GM23248 (cell line): ENCODE data around the gene TSPAN14. TPM values are rescaled to one million over a fixed set of nuclear protein-coding genes. Genes with fewer than 3 reads are reported as not detected.

Source experiments
- DNase-seq: peaks from one replicate; pipeline ENCODE4 v3.0.0-alpha.2; 2015
- H2AFZ ChIP-seq: fragments of 200-600 bp; sonication (generic); 2 replicates; pipeline ENCODE4 v1.6.1; 2016; ENCODE audit warnings: antibody characterized with exemption
- H3F3A ChIP-seq: fragments of 200-600 bp; sonication (generic); 2 replicates; pipeline ENCODE4 v1.6.1; 2016; ENCODE audit warnings: mild to moderate bottlenecking, antibody characterized with exemption, mixed run types; ENCODE audit not compliant: insufficient read depth
- H3K27ac ChIP-seq: fragments of 200-600 bp; sonication (generic); 2 replicates; pipeline ENCODE4 v1.5.1; 2016; ENCODE audit warnings: mild to moderate bottlenecking
- H3K27me3 ChIP-seq: fragments of 200-600 bp; sonication (generic); replicated peaks from 2 replicates; pipeline ENCODE4 v1.6.1; 2016; ENCODE audit warnings: mild to moderate bottlenecking; ENCODE audit not compliant: insufficient read depth
- H3K36me3 ChIP-seq: fragments of 200-600 bp; sonication (generic); 2 replicates; pipeline ENCODE4 v1.6.1; 2016; ENCODE audit warnings: low read depth, mild to moderate bottlenecking
- H3K4me1 ChIP-seq: fragments of 200-600 bp; sonication (generic); 2 replicates; pipeline ENCODE4 v1.6.1; 2016; ENCODE audit warnings: mild to moderate bottlenecking; ENCODE audit not compliant: insufficient read depth
- H3K4me2 ChIP-seq: fragments of 200-600 bp; sonication (generic); one replicate; pipeline ENCODE4 v1.6.1; 2016; ENCODE audit warnings: mild to moderate bottlenecking; ENCODE audit not compliant: unreplicated experiment
- H3K4me3 ChIP-seq: fragments of 200-600 bp; sonication (generic); 2 replicates; pipeline ENCODE4 v1.5.1; 2016; ENCODE audit warnings: mild to moderate bottlenecking
- H3K79me2 ChIP-seq: fragments of 200-600 bp; sonication (generic); 2 replicates; pipeline ENCODE4 v1.6.1; 2016; ENCODE audit warnings: mild to moderate bottlenecking; ENCODE audit not compliant: insufficient read depth
- H3K9ac ChIP-seq: fragments of 200-600 bp; sonication (generic); 2 replicates; pipeline ENCODE4 v1.6.1; 2016; ENCODE audit warnings: mild to moderate bottlenecking
- H3K9me2 ChIP-seq: fragments of 200-600 bp; sonication (generic); 2 replicates; pipeline ENCODE4 v1.6.1; 2016; ENCODE audit warnings: mixed run types, mild to moderate bottlenecking, moderate library complexity; ENCODE audit not compliant: insufficient read depth
- H3K9me3 ChIP-seq: fragments of 200-600 bp; sonication (generic); one replicate; pipeline ENCODE4 v1.6.1; 2017; ENCODE audit warnings: low read depth
- H4K20me1 ChIP-seq: fragments of 200-600 bp; sonication (generic); 2 replicates; pipeline ENCODE4 v1.6.0; 2016; ENCODE audit not compliant: insufficient read depth
- EZH2 ChIP-seq: fragments of 200-600 bp; sonication (generic); IDR thresholded peaks from 2 replicates; pipeline ENCODE4 v1.6.1; 2018; ENCODE audit warnings: antibody characterized with exemption, mild to moderate bottlenecking; ENCODE audit not compliant: insufficient read depth, poor library complexity, severe bottlenecking
- EZH2phosphoT487 ChIP-seq: fragments of 200-600 bp; sonication (generic); IDR thresholded peaks from 2 replicates; pipeline ENCODE4 v1.6.1; 2018; ENCODE audit warnings: antibody characterized with exemption, moderate library complexity, mild to moderate bottlenecking, low read depth; ENCODE audit not compliant: insufficient read depth
- WGBS, 2 experiments: methylation state at CpG; one replicate each; pipeline ENCODE4 v1.1.6; 2015 to 2017; ENCODE audit warnings: low lambda C conversion rate in 2 of 2, low coverage in 1 of 2; ENCODE audit errors: missing lambda C conversion rate in 2 of 2; 5-methylcytosine and 5-hydroxymethylcytosine counted together
- in situ Hi-C: fragments of 300-500 bp; cut with MboI; formaldehyde crosslinking; loops from 2 replicates; pipeline ENCODE4 v1.15.0; 2020
- polyA plus RNA-seq: library from polyadenylated mRNA; unstranded; fragments of >200 nt; fragmentation: Nextera tagmentation; extraction: Ambion mirVana; gene quantifications from 2 replicates; pipeline ENCODE4 v1.2.1, GENCODE V29; 2016
- total RNA-seq: library from RNA; depleted of rRNA; stranded (reverse); fragments of >200 nt; shearing (Covaris generic); gene quantifications from 2 replicates; pipeline ENCODE4 v1.2.3, GENCODE V29; 2014

The TSPAN14 gene
- total and polyA plus RNA-seq, 2 experiments from 2014 or later = 14.1 to 23.7 TPM

GRCh38 chr10:80516506-80517075, 62.5 kb downstream of the TSPAN14 start:
- H3K9ac ChIP-seq = no peak overlapping the region
- H3K9me3 ChIP-seq = no peaks in the 10 kb centered on the region
- H3K4me2 ChIP-seq = no peak overlapping the region
- H3K36me3 ChIP-seq = no peaks in the 10 kb centered on the region
- H3K27ac ChIP-seq = no peak overlapping the region
- DNase-seq = no peak
- H3K9me2 ChIP-seq = no peaks in the 10 kb centered on the region
- H3K79me2 ChIP-seq = no peaks in the 10 kb centered on the region
- no peak overlapping the region for H2AFZ ChIP-seq
- in situ Hi-C loops = no loop called here
- H3K27me3 ChIP-seq = no peaks in the 10 kb centered on the region
- H3K4me3 ChIP-seq = no peak overlapping the region
- no peaks in the 10 kb centered on the region for H3F3A ChIP-seq
- TF ChIP-seq EZH2 = no peak
- no peak for TF ChIP-seq EZH2phosphoT487
- H4K20me1 ChIP-seq = no peaks in the 10 kb centered on the region
- H3K4me1 ChIP-seq = no peaks in the 10 kb centered on the region
- 75 to 80% methylated on average over 6 of the region's 6 CpGs for WGBS, 2 experiments

- Histone ChIP-seq H3K4me3 (no peak overlapping the region), H2AFZ (no peak overlapping the region), H3K27ac (no peak overlapping the region), H3K9me3 (no peaks in the 10 kb centered on the region), H4K20me1 (no peaks in the 10 kb centered on the region), H3K27me3 (no peaks in the 10 kb centered on the region), H3F3A (no peaks in the 10 kb centered on the region), H3K79me2 (no peaks in the 10 kb centered on the region), H3K4me2 (no peak overlapping the region), H3K36me3 (no peaks in the 10 kb centered on the region), H3K4me1 (no peaks in the 10 kb centered on the region), H3K9me2 (no peaks in the 10 kb centered on the region), H3K9ac (no peak overlapping the region)
- no peak for DNase-seq
- in situ Hi-C loops = no loop called here
- TF ChIP-seq EZH2 (no peak), EZH2phosphoT487 (no peak)
- 84 to 88% methylated on average over 20 to 21 of the region's 21 CpGs for WGBS, 2 experiments
Observed at GRCh38 chr10:80517416-80518142, 63.5 kb downstream of the TSPAN14 start.

- Histone ChIP-seq H3K4me2 (no peak overlapping the region), H3K4me1 (no peaks in the 10 kb centered on the region), H3K9me3 (no peaks in the 10 kb centered on the region), H3F3A (no peaks in the 10 kb centered on the region), H4K20me1 (no peaks in the 10 kb centered on the region), H3K36me3 (no peaks in the 10 kb centered on the region), H3K9me2 (no peaks in the 10 kb centered on the region), H3K27me3 (no peaks in the 10 kb centered on the region), H3K9ac (no peak overlapping the region), H3K27ac (no peak overlapping the region), H2AFZ (no peak overlapping the region), H3K79me2 (no peaks in the 10 kb centered on the region), H3K4me3 (no peak overlapping the region)
- no peak for TF ChIP-seq EZH2phosphoT487
- no peak for TF ChIP-seq EZH2
- 95 to 97% methylated on average over 17 of the region's 17 CpGs for WGBS, 2 experiments
- in situ Hi-C loops = no loop called here
- no peak for DNase-seq
Observed at GRCh38 chr10:80518143-80518806, 64.2 kb downstream of the TSPAN14 start.

- TF ChIP-seq EZH2 (no peak), EZH2phosphoT487 (no peak)
- Histone ChIP-seq H4K20me1 (no peaks in the 10 kb centered on the region), H3K9me2 (no peaks in the 10 kb centered on the region), H3K27ac (no peak overlapping the region), H3K9ac (no peak overlapping the region), H3K9me3 (no peaks in the 10 kb centered on the region), H3K4me1 (no peaks in the 10 kb centered on the region), H3K79me2 (no peaks in the 10 kb centered on the region), H3K36me3 (no peaks in the 10 kb centered on the region), H3K4me3 (no peak overlapping the region), H3K4me2 (no peak overlapping the region), H3F3A (no peaks in the 10 kb centered on the region), H2AFZ (no peak overlapping the region), H3K27me3 (no peaks in the 10 kb centered on the region)
- in situ Hi-C loops = no loop called here
- 82% methylated on average over 7 of the region's 7 CpGs for WGBS, 2 experiments
- DNase-seq = no peak
Observed at GRCh38 chr10:80518807-80519360, 64.8 kb downstream of the TSPAN14 start.
